Measurements from ENCODE around the gene ZNF205. TPM values are rescaled to one million over a fixed set of nuclear protein-coding genes. Genes with fewer than 3 reads are reported as not detected.

ZNF205 gene
- total and polyA plus RNA-seq, 2 donors (not counting 1 experiment from before 2014, with no cell fraction given) = 3.4 to 16.0 TPM

- no peak overlapping the region for H3K27ac ChIP-seq (ENCODE audit: insufficient read depth, low read length)
- H3K4me2 ChIP-seq (ENCODE audit: extremely low read depth, insufficient read depth, low read length) = no peak overlapping the region
- no peaks in the 10 kb centered on the region for H3K4me1 ChIP-seq (ENCODE audit: control insufficient read depth, extremely low read depth, insufficient read depth, low read length)
- TF ChIP-seq CTCF (conservative IDR thresholded peaks at IDR 0.05 in 1 of 2, IDR thresholded peaks at IDR 0.05 in 1 of 2; ENCODE audit: low read depth in 1 of 2, low read length in 2 of 2) = no peak
- no peak for TF ChIP-seq EZH2 (IDR thresholded peaks at IDR 0.05; ENCODE audit: low read length, missing control alignments)
- H2AFZ ChIP-seq (ENCODE audit: low read length) = no peak overlapping the region
- H4K20me1 ChIP-seq (ENCODE audit: control insufficient read depth, extremely low read depth, insufficient read depth, low read length) = no peaks in the 10 kb centered on the region
- H3K27me3 ChIP-seq (ENCODE audit: control insufficient read depth, insufficient read depth, low read length) = no peaks in the 10 kb centered on the region
- no peak overlapping the region for H3K9ac ChIP-seq (ENCODE audit: insufficient read depth, low read length)
- H3K4me3 ChIP-seq (replicated peaks in 1 of 4; ENCODE audit: control extremely low read depth in 1 of 4, insufficient read depth in 1 of 4, low read depth in 3 of 4, low read length in 4 of 4) = no peak overlapping the region
- DNase-seq (ENCODE audit: low read depth in 2 of 2) = no peak
- H3K79me2 ChIP-seq (ENCODE audit: control insufficient read depth, insufficient read depth, low read length) = no peaks in the 10 kb centered on the region
- H3K9me3 ChIP-seq (ENCODE audit: control insufficient read depth, insufficient read depth, low read depth, low read length) = no peaks in the 10 kb centered on the region
- peaks cover 13% of the 10 kb centered on the region for H3K36me3 ChIP-seq (ENCODE audit: control insufficient read depth, insufficient read depth, low read length)
Observed at GRCh38 chr16:3142770-3143169, 30.4 kb downstream of the ZNF205 start.

DNA sequence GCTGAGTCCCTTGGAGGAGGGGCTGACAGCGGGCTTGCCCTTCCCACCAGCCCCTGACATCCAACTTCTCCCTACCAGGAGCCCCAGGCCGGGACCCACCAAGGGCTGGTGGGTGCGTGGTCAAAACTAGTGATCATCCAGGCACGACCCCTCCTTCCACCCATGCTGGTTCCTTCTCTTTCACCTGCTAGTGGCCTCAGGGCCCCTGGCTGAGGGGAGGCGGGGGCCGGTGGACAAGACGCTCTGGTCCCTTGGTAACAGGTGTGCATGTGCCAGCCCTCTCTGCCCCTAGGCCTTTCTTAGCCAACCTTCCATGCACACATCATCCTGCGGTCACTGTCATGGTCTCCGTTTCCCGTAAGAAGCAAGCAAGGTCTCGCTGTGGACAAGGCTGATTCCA, 30.8 kb downstream of the ZNF205 start:
- no peaks in the 10 kb centered on the region for H3K9me3 ChIP-seq (ENCODE audit: control insufficient read depth, insufficient read depth, low read depth, low read length)
- H3K27me3 ChIP-seq (ENCODE audit: control insufficient read depth, insufficient read depth, low read length) = no peaks in the 10 kb centered on the region
- H2AFZ ChIP-seq (ENCODE audit: low read length) = no peak overlapping the region
- H3K4me2 ChIP-seq (ENCODE audit: extremely low read depth, insufficient read depth, low read length) = no peak overlapping the region
- H3K27ac ChIP-seq (ENCODE audit: insufficient read depth, low read length) = no peak overlapping the region
- H3K4me3 ChIP-seq (replicated peaks in 1 of 4; ENCODE audit: control extremely low read depth in 1 of 4, insufficient read depth in 1 of 4, low read depth in 3 of 4, low read length in 4 of 4) = no peak overlapping the region
- H3K79me2 ChIP-seq (ENCODE audit: control insufficient read depth, insufficient read depth, low read length) = no peaks in the 10 kb centered on the region
- H3K9ac ChIP-seq (ENCODE audit: insufficient read depth, low read length) = no peak overlapping the region
- no peaks in the 10 kb centered on the region for H3K4me1 ChIP-seq (ENCODE audit: control insufficient read depth, extremely low read depth, insufficient read depth, low read length)
- H3K36me3 ChIP-seq (ENCODE audit: control insufficient read depth, insufficient read depth, low read length) = peaks cover 13% of the 10 kb centered on the region
- H4K20me1 ChIP-seq (ENCODE audit: control insufficient read depth, extremely low read depth, insufficient read depth, low read length) = no peaks in the 10 kb centered on the region
- TF ChIP-seq EZH2 (IDR thresholded peaks at IDR 0.05; ENCODE audit: low read length, missing control alignments) (no peak), CTCF (conservative IDR thresholded peaks at IDR 0.05 in 1 of 2, IDR thresholded peaks at IDR 0.05 in 1 of 2; ENCODE audit: low read depth in 1 of 2, low read length in 2 of 2) (no peak)
- DNase-seq (ENCODE audit: low read depth in 2 of 2) = no peak

DNA sequence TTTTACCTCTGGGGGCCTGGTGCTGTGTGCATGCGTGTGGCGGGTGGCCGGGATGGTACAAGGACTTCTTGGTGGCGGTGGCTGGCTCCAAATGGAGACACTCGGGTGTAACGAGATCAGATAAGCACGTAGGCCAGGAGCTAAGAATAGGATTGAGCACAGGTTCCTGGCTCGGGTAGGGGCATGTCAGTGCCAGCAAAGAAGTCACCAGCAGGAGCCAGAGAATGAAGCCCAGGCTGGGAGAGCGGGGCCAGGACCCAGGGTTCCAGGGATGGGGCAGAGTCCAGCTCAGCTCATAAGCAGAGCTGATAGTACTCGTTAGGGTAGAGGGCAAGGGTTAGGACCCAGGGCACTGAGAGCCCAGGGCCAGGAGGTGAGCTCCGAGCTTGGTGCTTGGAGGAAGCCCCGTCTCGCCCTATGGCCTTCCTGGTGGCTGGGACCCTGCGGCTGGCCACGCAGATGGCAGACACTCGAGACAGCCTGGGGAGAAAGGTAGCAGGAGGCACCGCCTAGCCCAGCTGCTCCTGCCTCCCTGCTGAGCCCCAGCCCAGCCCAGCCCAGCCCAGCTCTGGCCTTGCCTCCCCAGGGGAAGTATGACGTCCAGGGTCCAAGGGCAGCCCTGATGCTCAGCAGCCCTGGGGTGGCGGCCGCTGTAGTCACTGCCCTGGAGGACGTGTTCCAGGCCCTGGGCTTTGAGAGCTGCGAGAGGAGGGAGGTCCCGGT, 31.4 kb downstream of the ZNF205 start:
- H3K4me2 ChIP-seq (ENCODE audit: extremely low read depth, insufficient read depth, low read length) = no peak overlapping the region
- H3K27me3 ChIP-seq (ENCODE audit: control insufficient read depth, insufficient read depth, low read length) = no peaks in the 10 kb centered on the region
- H3K79me2 ChIP-seq (ENCODE audit: control insufficient read depth, insufficient read depth, low read length) = no peaks in the 10 kb centered on the region
- no peaks in the 10 kb centered on the region for H3K9me3 ChIP-seq (ENCODE audit: control insufficient read depth, insufficient read depth, low read depth, low read length)
- no peak overlapping the region for H3K4me3 ChIP-seq (replicated peaks in 1 of 4; ENCODE audit: control extremely low read depth in 1 of 4, insufficient read depth in 1 of 4, low read depth in 3 of 4, low read length in 4 of 4)
- no peaks in the 10 kb centered on the region for H4K20me1 ChIP-seq (ENCODE audit: control insufficient read depth, extremely low read depth, insufficient read depth, low read length)
- no peak for DNase-seq (ENCODE audit: low read depth in 2 of 2)
- no peak for TF ChIP-seq EZH2 (IDR thresholded peaks at IDR 0.05; ENCODE audit: low read length, missing control alignments)
- no peak for TF ChIP-seq CTCF (conservative IDR thresholded peaks at IDR 0.05 in 1 of 2, IDR thresholded peaks at IDR 0.05 in 1 of 2; ENCODE audit: low read depth in 1 of 2, low read length in 2 of 2)
- H3K36me3 ChIP-seq (ENCODE audit: control insufficient read depth, insufficient read depth, low read length) = peaks cover 13% of the 10 kb centered on the region
- no peaks in the 10 kb centered on the region for H3K4me1 ChIP-seq (ENCODE audit: control insufficient read depth, extremely low read depth, insufficient read depth, low read length)
- no peak overlapping the region for H2AFZ ChIP-seq (ENCODE audit: low read length)
- H3K27ac ChIP-seq (ENCODE audit: insufficient read depth, low read length) = no peak overlapping the region
- H3K9ac ChIP-seq (ENCODE audit: insufficient read depth, low read length) = no peak overlapping the region
